Transverse colon (tissue), 4 donors: ENCODE results near the gene HELZ. TPM values are rescaled to one million over a fixed set of nuclear protein-coding genes. Genes with fewer than 3 reads are reported as not detected.

ENCODE experiments used
- DNase-seq: peaks from one replicate; pipeline ENCODE4 v3.0.0-alpha.2; 2019
- H3K27ac ChIP-seq, 4 donors: fragments of 200-600 bp; sonication (generic); 2 replicates each; pipeline ENCODE4 v1.5.1; 2016 to 2018; ENCODE audit warnings: inconsistent platforms in 4 of 4
- H3K27me3 ChIP-seq: fragments of 200-600 bp; sonication (generic); 2 replicates; pipeline ENCODE4 v1.5.1; 2017; ENCODE audit warnings: inconsistent platforms
- H3K36me3 ChIP-seq, 4 donors: fragments of 200-600 bp; sonication (generic); 2 replicates each; pipeline ENCODE4 v1.5.1; 2017 to 2019; ENCODE audit warnings: inconsistent platforms in 4 of 4
- H3K4me1 ChIP-seq, 4 donors: fragments of 200-600 bp; sonication (generic); 2 replicates each; pipeline ENCODE4 v1.5.1; 2017 to 2020; ENCODE audit warnings: inconsistent platforms in 4 of 4
- H3K4me3 ChIP-seq, 4 donors: fragments of 200-600 bp; sonication (generic); 1 replicate in 1 of 4; 2 replicates in 3 of 4; pipeline versions ENCODE4 v1.5.1 to v1.6.1; 2017 to 2019; ENCODE audit warnings: inconsistent platforms in 4 of 4
- H3K9me3 ChIP-seq, 2 donors: fragments of 200-600 bp; sonication (generic); 2 replicates each; pipeline ENCODE4 v1.5.1; 2017 to 2019; ENCODE audit warnings: inconsistent platforms in 2 of 2
- CTCF ChIP-seq, 5 experiments: fragments of 200-600 bp in 3 of 5; fragments of 450-650 bp in 2 of 5; sonication (generic) in 3 of 5; IDR thresholded peaks; 1 replicate in 2 of 5; 2 replicates in 3 of 5; pipeline ENCODE4 v1.5.1; 2016 to 2017; ENCODE audit warnings: antibody characterized with exemption in 5 of 5, inconsistent platforms in 3 of 5, mild to moderate bottlenecking in 2 of 5, moderate library complexity in 1 of 5
- EP300 ChIP-seq: sonication (generic); formaldehyde crosslinking; IDR thresholded peaks from one replicate; pipeline ENCODE4 v1.6.1; 2017; ENCODE audit warnings: antibody characterized with exemption, low read depth
- POLR2A ChIP-seq: fragments of 450-650 bp; IDR thresholded peaks from one replicate; pipeline ENCODE4 v1.6.1; 2016; ENCODE audit warnings: antibody characterized with exemption, mild to moderate bottlenecking, moderate library complexity
- POLR2AphosphoS5 ChIP-seq, 3 donors: sonication (generic); formaldehyde crosslinking; IDR thresholded peaks; one replicate each; pipeline ENCODE4 v1.6.1; 2016; ENCODE audit warnings: antibody characterized with exemption in 3 of 3
- WGBS, 2 donors: methylation state at CpG; one replicate each; pipeline ENCODE4 v1.1.5; 2018; ENCODE audit warnings: low coverage in 1 of 2; 5-methylcytosine and 5-hydroxymethylcytosine counted together
- in situ Hi-C, 4 donors: fragments of 200-750 bp; cut with MboI; loops; one replicate each; pipeline versions ENCODE4 v1.15.0 to v1.15.1; 2017; ENCODE audit warnings: low sequenced_read_pairs in 3 of 4, low pct_ligation_motif_present in 1 of 4, low pct_unique_long_range_greater_than_20kb in 1 of 4
- intact Hi-C: fragments of 100-400 bp; cut with DNase I; formaldehyde crosslinking; loops from one replicate; pipeline ENCODE4 v1.15.1; 2023; ENCODE audit warnings: low total_unique reads
- total RNA-seq, 4 donors: library from RNA; depleted of rRNA; stranded (reverse); fragments of >200 nt; gene quantifications; one replicate each; pipeline ENCODE4 v1.1.0, GENCODE V29; 2016

The HELZ gene
- total RNA-seq, 4 donors from 2014 or later = 31.8 to 126 (median 56.0) TPM

GRCh38 chr17:67278363-67278762 lies 33.4 kb upstream of the HELZ start:
- WGBS, 2 donors = 84 to 94% methylated on average over 3 to 10 of the region's 10 CpGs
- Histone ChIP-seq H3K36me3 (no peaks in the 10 kb centered on the region), H3K27me3 (no peaks in the 10 kb centered on the region), H3K4me1 (no peaks in the 10 kb centered on the region), H3K4me3 (no peak overlapping the region), H3K9me3 (no peaks in the 10 kb centered on the region), H3K27ac (no peak overlapping the region)
- in situ Hi-C loops (no loop called here), intact Hi-C loops (no loop called here)
- DNase-seq = no peak
- TF ChIP-seq POLR2AphosphoS5 (IDR thresholded peaks at IDR 0.05) (no peak), EP300 (no peak), POLR2A (no peak), CTCF (IDR thresholded peaks at IDR 0.05) (no peak)

GRCh38 chr17:67276075-67276474 lies 31.1 kb upstream of the HELZ start:
- no peak overlapping the region for H3K4me3 ChIP-seq
- DNase-seq = no peak
- in situ Hi-C loops = no loop called here

GRCh38 chr17:67274466-67274865 lies 29.5 kb upstream of the HELZ start:
- H3K9me3 ChIP-seq = no peaks in the 10 kb centered on the region
- H3K4me3 ChIP-seq = no peak overlapping the region
- H3K27me3 ChIP-seq = no peaks in the 10 kb centered on the region
- no peaks in the 10 kb centered on the region for H3K36me3 ChIP-seq
- in situ Hi-C loops = no loop called here
- H3K27ac ChIP-seq = no peak overlapping the region
- TF ChIP-seq EP300 = no peak
- TF ChIP-seq POLR2AphosphoS5 (IDR thresholded peaks at IDR 0.05) = no peak
- no peak for TF ChIP-seq CTCF (IDR thresholded peaks at IDR 0.05)
- no peak for TF ChIP-seq POLR2A
- 56 to 59% methylated on average over 5 of the region's 5 CpGs for WGBS, 2 donors
- intact Hi-C loops = no loop called here
- no peak for DNase-seq
- no peaks in the 10 kb centered on the region for H3K4me1 ChIP-seq

More at GRCh38 chr17:67276075-67276474, 31.1 kb upstream of the HELZ start:
- H3K27ac ChIP-seq = no peak overlapping the region
- no peaks in the 10 kb centered on the region for H3K27me3 ChIP-seq
- intact Hi-C loops = no loop called here
- no peaks in the 10 kb centered on the region for H3K9me3 ChIP-seq
- no peaks in the 10 kb centered on the region for H3K4me1 ChIP-seq
- TF ChIP-seq EP300 = no peak
- no peak for TF ChIP-seq CTCF (IDR thresholded peaks at IDR 0.05)
- no peak for TF ChIP-seq POLR2AphosphoS5 (IDR thresholded peaks at IDR 0.05)
- no peak for TF ChIP-seq POLR2A
- 0 to 43% methylated on average over 1 to 10 of the region's 10 CpGs for WGBS, 2 donors
- no peaks in the 10 kb centered on the region for H3K36me3 ChIP-seq

GRCh38 chr17:67273900-67274299 lies 28.9 kb upstream of the HELZ start:
- WGBS, 2 donors = 95 to 96% methylated on average over 2 of the region's 2 CpGs
- TF ChIP-seq CTCF (IDR thresholded peaks at IDR 0.05) (no peak), EP300 (no peak), POLR2AphosphoS5 (IDR thresholded peaks at IDR 0.05) (no peak), POLR2A (no peak)
- intact Hi-C loops (no loop called here), in situ Hi-C loops (no loop called here)
- DNase-seq = no peak
- Histone ChIP-seq H3K9me3 (no peaks in the 10 kb centered on the region), H3K36me3 (no peaks in the 10 kb centered on the region), H3K27ac (no peak overlapping the region), H3K27me3 (no peaks in the 10 kb centered on the region), H3K4me3 (no peak overlapping the region), H3K4me1 (no peaks in the 10 kb centered on the region)
